ENCODE measurements around the gene TGFBR2.

Gene TGFBR2

GRCh38 chr3:30578479-30578878 is 27.9 kb upstream of the TGFBR2 start:
- H3K9me2 ChIP-seq (replicated peaks; ENCODE audit: low read depth, low read length), result no peaks in the 10 kb centered on the region
- no peaks in the 10 kb centered on the region for H3K27me3 ChIP-seq (ENCODE audit: insufficient read depth, low read length, poor library complexity, severe bottlenecking)
- H3K79me2 ChIP-seq (ENCODE audit: insufficient read depth, low read length), result no peaks in the 10 kb centered on the region
- no peaks in the 10 kb centered on the region for H3F3A ChIP-seq (ENCODE audit: low read depth)
- no peaks in the 10 kb centered on the region for H3K9me3 ChIP-seq (ENCODE audit: insufficient read depth, low read depth, low read length)
- no peak for TF ChIP-seq EZH2phosphoT487 (IDR thresholded peaks at IDR 0.05; ENCODE audit: borderline replicate concordance)
- TF ChIP-seq CTCF (conservative IDR thresholded peaks at IDR 0.05; ENCODE audit: low read length), result no peak
- no peak overlapping the region for H3K9ac ChIP-seq (ENCODE audit: low read depth, low read length, poor library complexity, severe bottlenecking)
- H2AFZ ChIP-seq (ENCODE audit: low read length), result no peak overlapping the region
- no peaks in the 10 kb centered on the region for H4K20me1 ChIP-seq (ENCODE audit: insufficient read depth, low read length, poor library complexity, severe bottlenecking)
- H3K4me1 ChIP-seq (ENCODE audit: insufficient read depth, low read length, poor library complexity, severe bottlenecking), result peaks cover 12% of the 10 kb centered on the region
- H3K4me3 ChIP-seq (ENCODE audit: low read length, poor library complexity, severe bottlenecking), result no peak overlapping the region
- H3K36me3 ChIP-seq (ENCODE audit: insufficient read depth, low read length), result no peaks in the 10 kb centered on the region
- H3K4me2 ChIP-seq (ENCODE audit: low read depth, low read length, poor library complexity, severe bottlenecking), result no peak overlapping the region

GRCh38 chr3:30578986-30579579 is 27.3 kb upstream of the TGFBR2 start:
- H2AFZ ChIP-seq (ENCODE audit: low read length), result no peak overlapping the region
- no peak overlapping the region for H3K4me3 ChIP-seq (ENCODE audit: low read length, poor library complexity, severe bottlenecking)
- H3K4me1 ChIP-seq (ENCODE audit: insufficient read depth, low read length, poor library complexity, severe bottlenecking), result peaks cover 12% of the 10 kb centered on the region
- H3K79me2 ChIP-seq (ENCODE audit: insufficient read depth, low read length), result no peaks in the 10 kb centered on the region
- no peaks in the 10 kb centered on the region for H4K20me1 ChIP-seq (ENCODE audit: insufficient read depth, low read length, poor library complexity, severe bottlenecking)
- TF ChIP-seq CTCF (conservative IDR thresholded peaks at IDR 0.05; ENCODE audit: low read length) (no peak), EZH2phosphoT487 (IDR thresholded peaks at IDR 0.05; ENCODE audit: borderline replicate concordance) (no peak)
- H3K9ac ChIP-seq (ENCODE audit: low read depth, low read length, poor library complexity, severe bottlenecking), result no peak overlapping the region
- H3K9me2 ChIP-seq (replicated peaks; ENCODE audit: low read depth, low read length), result no peaks in the 10 kb centered on the region
- H3F3A ChIP-seq (ENCODE audit: low read depth), result no peaks in the 10 kb centered on the region
- H3K9me3 ChIP-seq (ENCODE audit: insufficient read depth, low read depth, low read length), result no peaks in the 10 kb centered on the region
- no peak overlapping the region for H3K4me2 ChIP-seq (ENCODE audit: low read depth, low read length, poor library complexity, severe bottlenecking)
- H3K27me3 ChIP-seq (ENCODE audit: insufficient read depth, low read length, poor library complexity, severe bottlenecking), result no peaks in the 10 kb centered on the region
- H3K36me3 ChIP-seq (ENCODE audit: insufficient read depth, low read length), result no peaks in the 10 kb centered on the region

- H4K20me1 ChIP-seq (ENCODE audit: insufficient read depth, low read length, poor library complexity, severe bottlenecking), result no peaks in the 10 kb centered on the region
- H3K4me1 ChIP-seq (ENCODE audit: insufficient read depth, low read length, poor library complexity, severe bottlenecking), result peaks cover 12% of the 10 kb centered on the region
- no peaks in the 10 kb centered on the region for H3K9me2 ChIP-seq (replicated peaks; ENCODE audit: low read depth, low read length)
- H3K4me3 ChIP-seq (ENCODE audit: low read length, poor library complexity, severe bottlenecking), result no peak overlapping the region
- H3K36me3 ChIP-seq (ENCODE audit: insufficient read depth, low read length), result no peaks in the 10 kb centered on the region
- no peak overlapping the region for H3K9ac ChIP-seq (ENCODE audit: low read depth, low read length, poor library complexity, severe bottlenecking)
- no peaks in the 10 kb centered on the region for H3K9me3 ChIP-seq (ENCODE audit: insufficient read depth, low read depth, low read length)
- no peaks in the 10 kb centered on the region for H3F3A ChIP-seq (ENCODE audit: low read depth)
- no peak overlapping the region for H3K4me2 ChIP-seq (ENCODE audit: low read depth, low read length, poor library complexity, severe bottlenecking)
- H3K27me3 ChIP-seq (ENCODE audit: insufficient read depth, low read length, poor library complexity, severe bottlenecking), result no peaks in the 10 kb centered on the region
- TF ChIP-seq EZH2phosphoT487 (IDR thresholded peaks at IDR 0.05; ENCODE audit: borderline replicate concordance) (no peak), CTCF (conservative IDR thresholded peaks at IDR 0.05; ENCODE audit: low read length) (no peak)
- H3K79me2 ChIP-seq (ENCODE audit: insufficient read depth, low read length), result no peaks in the 10 kb centered on the region
- H2AFZ ChIP-seq (ENCODE audit: low read length), result no peak overlapping the region
Observed at GRCh38 chr3:30581067-30581585, 25.3 kb upstream of the TGFBR2 start.
